Natural killer cell treated with Interleukin-12 subunit alpha and Interleukin-12 subunit beta and Interleukin-15 and Interleukin-18, amount 100 ng/mL, for 72 hours (primary cell): ENCODE results near the gene PRR23A. TPM values are rescaled to one million over a fixed set of nuclear protein-coding genes. Genes with fewer than 3 reads are reported as not detected.
A peak's percentile ranks its signal among the peaks of the same experiment; 100 is the strongest.

Source experiments
- ATAC-seq, 2 donors: fragments of 150-1000 bp; cut with Tn5 transposase in 1 of 2; sonication (Bioruptor Pico), chemical (Tn5 transposase) in 1 of 2; 2 replicates each; pipeline ENCODE4 v1.10.0; 2021
- DNase-seq: peaks from one replicate; pipeline ENCODE4 v3.0.0; 2022; ENCODE audit warnings: low spot score
- H3K27ac Mint-ChIP-seq, 2 donors: 1 replicate in 1 of 2; 2 replicates in 1 of 2; pipeline ENCODE4 v1.8.0; 2022; ENCODE audit warnings: mixed read lengths in 2 of 2, mild to moderate bottlenecking in 1 of 2, moderate library complexity in 1 of 2
- H3K27me3 Mint-ChIP-seq, 2 donors: 1 replicate in 1 of 2; 2 replicates in 1 of 2; pipeline ENCODE4 v1.8.0; 2022; ENCODE audit warnings: mixed read lengths in 2 of 2
- H3K36me3 Mint-ChIP-seq: one replicate; pipeline ENCODE4 v1.8.0; 2022; ENCODE audit warnings: mixed read lengths
- H3K4me1 Mint-ChIP-seq, 2 donors: 1 replicate in 1 of 2; 2 replicates in 1 of 2; pipeline ENCODE4 v1.8.0; 2022; ENCODE audit warnings: low read depth in 2 of 2, mixed read lengths in 2 of 2, mild to moderate bottlenecking in 1 of 2
- H3K4me3 Mint-ChIP-seq: one replicate; pipeline ENCODE4 v1.8.0; 2022; ENCODE audit warnings: mixed read lengths
- H3K9me3 Mint-ChIP-seq: 2 replicates; pipeline ENCODE4 v1.8.0; 2022; ENCODE audit warnings: mixed read lengths
- total RNA-seq, 2 donors: library from RNA; stranded (reverse); gene quantifications; one replicate each; pipeline ENCODE4 v1.2.3, GENCODE V29; 2022

The PRR23A gene
- total RNA-seq, 2 donors from 2014 or later, result not detected

DNA sequence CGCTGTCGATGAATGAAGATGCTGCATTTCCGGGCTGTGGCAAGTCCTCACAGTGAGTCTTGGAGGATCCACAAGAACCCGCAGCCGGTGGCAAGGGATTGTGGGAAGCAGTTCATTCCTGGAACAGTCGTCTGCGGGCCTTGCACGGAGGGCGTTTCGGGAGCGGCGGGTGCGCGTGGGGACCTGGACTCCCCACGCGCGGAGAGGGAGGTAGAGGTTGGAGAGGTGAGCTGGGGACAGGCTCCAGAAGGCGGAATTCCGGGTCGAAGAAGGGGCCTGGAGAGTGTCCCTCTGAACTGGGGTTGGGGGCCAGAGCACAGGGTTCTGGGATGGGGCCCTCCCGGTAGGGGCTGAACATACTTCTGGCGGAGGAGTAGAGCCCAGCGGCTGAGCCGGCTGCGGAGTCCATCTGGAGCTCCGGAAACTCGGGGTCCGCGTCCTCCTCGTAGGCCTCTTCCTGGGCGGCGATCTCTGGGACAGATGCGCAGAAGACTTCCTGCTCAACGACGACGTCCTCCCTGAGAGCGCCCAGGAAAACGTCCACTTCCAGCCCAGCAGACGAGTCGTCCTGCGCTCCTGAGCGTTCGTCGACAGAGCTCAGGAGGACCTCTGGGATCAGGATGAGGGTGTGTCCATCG lies 593 bp downstream of the PRR23A start:
- Mint-ChIP-seq H3K4me1 (no peaks in the 10 kb centered on the region), H3K4me3 (no peak overlapping the region), H3K36me3 (no peaks in the 10 kb centered on the region), H3K27ac (no peak overlapping the region), H3K27me3 (peaks cover 0 to 5% of the 10 kb centered on the region in 2 donors), H3K9me3 (peaks cover 19% of the 10 kb centered on the region)
- no peak for ATAC-seq
- DNase-seq, result no peak

- no peak for ATAC-seq
Measured at GRCh38 chr3:138995706-138996105, 10.4 kb downstream of the PRR23A start.

GRCh38 chr3:138987181-138987580 lies 18.9 kb downstream of the PRR23A start:
- H3K27ac Mint-ChIP-seq, result no peak overlapping the region
- H3K27me3 Mint-ChIP-seq, result peaks cover 5 to 22% of the 10 kb centered on the region in 2 donors
- ATAC-seq (no peak), DNase-seq (no peak)
- no peaks in the 10 kb centered on the region for H3K9me3 Mint-ChIP-seq
- H3K4me3 Mint-ChIP-seq, result no peak overlapping the region
- no peaks in the 10 kb centered on the region for H3K36me3 Mint-ChIP-seq
- no peaks in the 10 kb centered on the region for H3K4me1 Mint-ChIP-seq

More at GRCh38 chr3:138995706-138996105, 10.4 kb downstream of the PRR23A start:
- H3K36me3 Mint-ChIP-seq, result no peaks in the 10 kb centered on the region
- no peak overlapping the region for H3K4me3 Mint-ChIP-seq
- no peaks in the 10 kb centered on the region for H3K9me3 Mint-ChIP-seq
- peaks cover 16 to 52% of the 10 kb centered on the region in 2 donors for H3K27me3 Mint-ChIP-seq
- H3K4me1 Mint-ChIP-seq, result no peaks in the 10 kb centered on the region
- no peak for DNase-seq
- H3K27ac Mint-ChIP-seq, result no peak overlapping the region

DNA sequence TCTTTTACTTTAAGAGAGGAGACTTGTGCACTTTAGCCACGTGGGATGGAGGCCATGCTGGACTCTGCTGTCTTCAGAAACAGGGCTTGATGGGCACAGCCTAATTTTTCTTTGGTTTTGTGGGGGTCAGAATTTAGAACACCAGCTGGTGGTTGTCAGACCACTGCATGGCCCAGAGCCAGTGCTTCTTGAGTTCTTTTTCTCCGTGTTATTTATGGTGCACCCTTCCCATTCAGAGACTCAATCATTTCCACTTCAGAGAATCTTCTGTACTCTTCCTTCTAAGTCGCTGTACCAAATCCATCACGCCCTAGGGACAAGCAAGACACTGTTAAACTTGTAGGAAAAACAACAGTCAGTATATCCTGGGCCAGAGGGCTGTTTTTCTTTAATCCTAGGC lies 20.1 kb downstream of the PRR23A start:
- no peak overlapping the region for H3K27ac Mint-ChIP-seq
- H3K4me1 Mint-ChIP-seq, result no peaks in the 10 kb centered on the region
- DNase-seq, result no peak
- H3K9me3 Mint-ChIP-seq, result no peaks in the 10 kb centered on the region
- no peak for ATAC-seq
- H3K36me3 Mint-ChIP-seq, result no peaks in the 10 kb centered on the region
- H3K27me3 Mint-ChIP-seq, result peaks cover 5 to 16% of the 10 kb centered on the region in 2 donors
- no peak overlapping the region for H3K4me3 Mint-ChIP-seq

- H3K27ac Mint-ChIP-seq, result no peak overlapping the region
Measured at GRCh38 chr3:138984816-138985215, 21.3 kb downstream of the PRR23A start.

GRCh38 chr3:138976047-138976446 lies 30.0 kb downstream of the PRR23A start:
- no peak overlapping the region for H3K4me3 Mint-ChIP-seq
- no peak overlapping the region for H3K27ac Mint-ChIP-seq
- DNase-seq, result no peak
- no peaks in the 10 kb centered on the region for H3K9me3 Mint-ChIP-seq
- H3K36me3 Mint-ChIP-seq, result no peaks in the 10 kb centered on the region
- no peak for ATAC-seq
- H3K27me3 Mint-ChIP-seq, result peaks cover 9 to 13% of the 10 kb centered on the region in 2 donors
- no peaks in the 10 kb centered on the region for H3K4me1 Mint-ChIP-seq

More at GRCh38 chr3:138984816-138985215, 21.3 kb downstream of the PRR23A start:
- Mint-ChIP-seq H3K36me3 (no peaks in the 10 kb centered on the region), H3K9me3 (no peaks in the 10 kb centered on the region), H3K4me1 (no peaks in the 10 kb centered on the region), H3K4me3 (no peak overlapping the region), H3K27me3 (peaks cover 5 to 22% of the 10 kb centered on the region in 2 donors)
- peak in 1 of 2 donors; percentile 18 for ATAC-seq
- no peak for DNase-seq

GRCh38 chr3:138975351-138975750 lies 30.7 kb downstream of the PRR23A start:
- ATAC-seq (no peak), DNase-seq (no peak)
- Mint-ChIP-seq H3K4me3 (no peak overlapping the region), H3K9me3 (no peaks in the 10 kb centered on the region), H3K36me3 (no peaks in the 10 kb centered on the region), H3K27ac (no peak overlapping the region), H3K27me3 (peaks cover 9 to 13% of the 10 kb centered on the region in 2 donors), H3K4me1 (no peaks in the 10 kb centered on the region)

DNA sequence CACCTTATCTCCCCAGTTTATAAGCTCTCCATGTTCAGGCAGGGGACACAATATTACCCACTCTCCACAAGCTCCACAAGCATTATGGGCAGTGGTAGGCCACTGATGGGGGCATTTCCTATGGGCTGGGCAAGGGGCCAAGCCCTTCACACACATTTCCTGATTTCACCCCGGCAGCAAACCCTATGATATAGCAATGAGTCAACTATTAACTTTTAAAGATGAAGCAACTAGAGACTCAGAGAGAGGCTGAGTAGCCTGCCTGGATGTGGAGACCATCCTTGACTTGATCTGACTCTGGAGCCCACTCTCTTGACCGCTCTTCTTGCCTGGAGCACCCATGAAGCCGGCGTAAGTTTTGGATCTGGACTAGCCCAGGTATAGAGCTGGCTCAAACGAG lies 31.6 kb downstream of the PRR23A start:
- Mint-ChIP-seq H3K27ac (no peak overlapping the region), H3K27me3 (peaks cover 8 to 20% of the 10 kb centered on the region in 2 donors), H3K4me1 (no peaks in the 10 kb centered on the region), H3K36me3 (no peaks in the 10 kb centered on the region), H3K4me3 (no peak overlapping the region), H3K9me3 (no peaks in the 10 kb centered on the region)
- DNase-seq (no peak), ATAC-seq (no peak)

DNA sequence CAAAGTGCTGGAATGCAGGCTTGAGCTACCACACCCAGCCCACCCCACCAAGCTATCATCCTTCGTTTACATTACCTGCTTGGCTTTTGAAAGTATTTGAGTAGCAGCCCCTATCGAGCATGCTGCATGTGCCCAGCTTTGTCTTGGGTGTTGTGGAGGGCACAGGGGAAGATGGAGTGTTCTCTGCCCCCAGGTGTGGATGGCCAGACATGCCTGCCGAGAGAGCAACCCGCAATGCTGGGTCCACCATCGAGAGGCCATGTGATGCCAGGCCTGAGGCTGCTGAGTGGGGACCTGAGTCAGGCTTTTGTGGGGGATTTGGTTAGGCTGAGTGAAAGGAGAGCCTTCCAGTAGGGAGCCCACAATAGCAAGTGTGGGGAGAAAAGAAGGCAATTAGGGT lies 33.1 kb downstream of the PRR23A start:
- Mint-ChIP-seq H3K27me3 (peaks cover 15 to 17% of the 10 kb centered on the region in 2 donors), H3K36me3 (no peaks in the 10 kb centered on the region), H3K9me3 (no peaks in the 10 kb centered on the region), H3K4me3 (no peak overlapping the region), H3K27ac (no peak overlapping the region), H3K4me1 (no peaks in the 10 kb centered on the region)
- ATAC-seq (no peak), DNase-seq (no peak)

DNA sequence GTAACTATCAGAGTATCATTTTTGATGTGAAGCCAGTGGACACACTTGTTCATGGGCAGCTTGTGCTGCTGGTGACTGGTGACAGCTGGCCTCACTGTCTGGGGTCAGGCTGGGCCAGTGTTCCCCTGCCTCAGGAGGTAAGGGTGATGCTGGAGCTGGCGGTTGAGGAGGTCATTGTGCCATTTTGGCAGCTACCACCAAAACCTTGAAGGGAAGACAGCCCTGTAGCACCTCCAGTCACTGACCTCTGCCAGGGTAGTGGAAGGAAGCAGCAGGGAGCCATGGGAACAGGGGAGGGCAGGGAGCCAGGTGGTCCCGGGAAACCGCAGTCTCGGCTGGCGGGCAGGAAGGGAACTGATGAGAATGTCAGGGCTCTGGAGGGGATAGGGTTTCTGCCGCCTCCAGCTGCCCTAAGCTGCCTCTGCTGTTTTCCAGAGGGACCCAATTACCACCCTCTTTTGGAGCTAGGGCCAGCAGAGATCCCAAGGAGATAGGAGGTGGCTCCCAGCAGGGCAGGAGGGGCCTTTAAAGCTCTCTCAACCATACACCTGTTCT lies 34.2 kb downstream of the PRR23A start:
- no peak overlapping the region for H3K4me3 Mint-ChIP-seq

DNA sequence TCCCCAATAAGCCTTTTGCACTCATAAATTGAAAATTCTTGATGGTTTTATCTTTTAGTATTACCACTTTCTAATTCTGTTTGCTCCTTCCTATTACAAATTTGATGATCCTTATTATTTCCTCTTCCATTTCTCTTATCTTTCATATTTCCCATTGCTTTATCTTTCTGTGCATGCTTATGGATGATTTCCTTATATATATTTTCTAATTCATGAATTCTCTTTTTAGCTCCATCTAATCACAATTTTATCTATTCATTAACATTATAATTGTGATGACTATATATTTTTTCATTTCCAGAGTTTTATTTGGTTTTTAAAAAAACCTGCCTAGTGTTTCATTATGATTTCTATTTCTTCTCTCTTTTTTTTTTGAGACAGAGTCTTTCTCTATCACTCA lies 41.1 kb downstream of the PRR23A start:
- no peak overlapping the region for H3K27ac Mint-ChIP-seq
- DNase-seq (no peak), ATAC-seq (no peak)
- H3K4me3 Mint-ChIP-seq, result no peak overlapping the region
- peaks cover 11 to 15% of the 10 kb centered on the region in 2 donors for H3K4me1 Mint-ChIP-seq
- no peaks in the 10 kb centered on the region for H3K9me3 Mint-ChIP-seq
- H3K36me3 Mint-ChIP-seq, result peaks cover 11% of the 10 kb centered on the region
- H3K27me3 Mint-ChIP-seq, result peaks cover 31 to 60% of the 10 kb centered on the region in 2 donors

More for the DNA sequence above, 34.2 kb downstream of the PRR23A start:
- Mint-ChIP-seq H3K27me3 (peaks cover 17 to 21% of the 10 kb centered on the region in 2 donors), H3K4me1 (no peaks in the 10 kb centered on the region), H3K36me3 (no peaks in the 10 kb centered on the region), H3K27ac (no peak overlapping the region), H3K9me3 (no peaks in the 10 kb centered on the region)
- DNase-seq, result no peak
- no peak for ATAC-seq

DNA sequence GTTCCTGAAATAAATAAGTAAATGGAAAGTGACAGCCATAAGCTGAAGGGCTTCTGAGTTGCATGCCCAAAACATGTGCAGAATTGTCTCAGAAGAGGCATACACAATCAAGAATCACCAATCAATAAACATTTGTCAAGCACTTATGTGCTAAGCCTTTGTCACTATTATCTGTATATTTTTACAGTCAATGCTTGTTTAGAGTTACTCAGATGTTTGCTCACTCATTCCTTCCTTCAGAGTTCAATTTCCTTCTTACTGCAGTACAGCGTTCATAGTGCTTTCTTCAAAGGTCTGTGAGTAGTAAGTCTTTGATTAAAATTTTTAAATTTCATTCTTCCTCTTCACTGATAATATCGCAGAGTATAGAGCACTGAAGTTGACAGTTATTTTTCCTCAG lies 41.8 kb downstream of the PRR23A start:
- Mint-ChIP-seq H3K36me3 (peaks cover 11% of the 10 kb centered on the region), H3K27me3 (peaks cover 30 to 62% of the 10 kb centered on the region in 2 donors), H3K4me3 (no peak overlapping the region), H3K9me3 (no peaks in the 10 kb centered on the region), H3K4me1 (peaks cover 11 to 15% of the 10 kb centered on the region in 2 donors), H3K27ac (no peak overlapping the region)
- ATAC-seq (no peak), DNase-seq (no peak)

DNA sequence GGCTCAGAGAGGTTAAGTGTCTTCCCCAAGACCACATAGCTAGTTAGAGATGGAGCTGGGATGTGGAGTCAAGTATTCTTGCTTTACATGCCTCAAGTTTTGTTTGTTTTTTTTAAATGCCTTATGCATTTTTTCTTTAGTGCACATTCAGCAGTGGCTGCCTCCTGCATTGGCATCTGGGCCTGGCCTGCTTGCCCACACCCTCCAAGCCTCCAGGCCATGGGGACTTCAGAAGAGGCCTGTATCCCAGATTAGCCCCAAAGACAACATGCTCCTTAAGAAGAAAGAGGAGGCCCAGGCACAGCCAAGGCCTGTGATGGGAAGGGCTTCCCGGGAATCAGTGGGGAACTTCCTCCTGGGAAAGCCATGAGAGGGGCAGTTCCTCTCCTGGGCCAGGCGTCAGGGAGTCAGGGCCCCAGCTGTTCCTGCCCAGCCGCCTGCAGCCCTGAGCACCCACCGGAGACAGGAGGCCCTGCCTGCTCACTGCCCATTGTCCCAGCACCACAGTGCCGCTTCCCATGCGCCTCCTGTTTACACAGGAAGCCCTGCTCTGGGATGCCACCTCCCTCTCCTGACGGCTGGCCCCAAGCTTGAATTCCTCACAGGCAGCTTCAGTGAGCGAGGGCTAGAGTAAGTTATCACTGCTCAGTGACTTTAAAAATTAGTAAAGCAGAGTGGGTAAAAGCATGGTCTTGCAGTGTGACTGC lies 43.1 kb downstream of the PRR23A start:
- Mint-ChIP-seq H3K9me3 (no peaks in the 10 kb centered on the region), H3K36me3 (peaks cover 11% of the 10 kb centered on the region), H3K4me1 (peaks cover 11 to 15% of the 10 kb centered on the region in 2 donors), H3K27ac (no peak overlapping the region), H3K27me3 (peaks cover 38 to 66% of the 10 kb centered on the region in 2 donors), H3K4me3 (no peak overlapping the region)
- ATAC-seq (no peak), DNase-seq (no peak)

- no peaks in the 10 kb centered on the region for H3K9me3 Mint-ChIP-seq
- ATAC-seq (peak; percentile 28 to 39), DNase-seq (no peak)
- peaks cover 11 to 15% of the 10 kb centered on the region in 2 donors for H3K4me1 Mint-ChIP-seq
- H3K27me3 Mint-ChIP-seq, result peaks cover 38 to 63% of the 10 kb centered on the region in 2 donors
- peaks cover 7% of the 10 kb centered on the region for H3K36me3 Mint-ChIP-seq
- no peak overlapping the region for H3K27ac Mint-ChIP-seq
- peak overlapping the region; percentile 20 for H3K4me3 Mint-ChIP-seq
Measured at GRCh38 chr3:138960417-138960852, 45.6 kb downstream of the PRR23A start.
